ENCODE results near the gene OPA3. TPM values are rescaled to one million over a fixed set of nuclear protein-coding genes. Genes with fewer than 3 reads are reported as not detected.

OPA3 gene
- total RNA-seq, 1 experiment from 2014 or later = 11.1 TPM

DNA sequence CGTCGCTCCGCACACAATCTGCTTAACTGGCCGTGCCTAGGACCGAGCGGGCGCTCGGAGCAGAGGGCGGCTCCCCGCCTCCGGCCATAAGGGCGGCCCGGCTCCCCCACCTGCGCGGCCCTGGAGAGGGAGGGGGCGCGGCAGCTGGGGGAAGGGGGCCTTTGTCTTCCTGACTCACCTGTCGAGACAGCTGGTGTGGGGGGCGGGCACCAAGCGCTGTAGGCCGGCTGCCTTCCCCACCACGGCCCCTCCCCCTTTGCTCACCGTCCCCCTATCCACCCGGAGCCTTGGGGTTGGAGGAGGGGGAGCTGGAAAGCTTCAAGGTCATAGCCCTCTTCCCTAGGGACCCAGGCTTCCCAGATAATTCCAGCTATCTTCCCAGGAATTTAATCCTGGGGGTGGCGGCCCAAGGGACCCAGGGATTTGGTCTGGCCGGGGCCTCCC, 76.2 kb downstream of the OPA3 start:
- no TSS peak for BruUV-seq (replicated peaks)
- ChIA-PET RAD21 (ENCODE audit: low non-redundant PET in 1 of 2, low total read pairs in 2 of 2, uncharacterized antibody in 2 of 2, unreplicated experiment in 2 of 2) (no interaction called here), CTCF (no interaction called here), POLR2A (interaction anchor here (1.0 to 1.2 kb wide), 3 partner anchors 115 to 137 kb away, joined by 3 to 4 read pairs (median 3); no protein-coding TSS in a partner anchor)
- Histone ChIP-seq H3K27me3 (ENCODE audit: insufficient read depth, low read length) (no peaks in the 10 kb centered on the region), H3K9ac (ENCODE audit: low read length) (peak overlapping the region; percentile 98), H3K36me3 (ENCODE audit: control insufficient read depth in 1 of 2, insufficient read depth in 2 of 2, low read length in 2 of 2) (peaks cover 0 to 5% of the 10 kb centered on the region in 2 experiments; a peak in 1 of 4 replicates), H3K4me3 (replicated peaks in 1 of 2; ENCODE audit: low read depth in 1 of 2, low read length in 2 of 2) (peak overlapping the region; percentile 98 to 99), H4K20me1 (ENCODE audit: insufficient read depth) (no peaks in the 10 kb centered on the region), H3K4me2 (ENCODE audit: low read length) (peak overlapping the region; percentile 99), H3K9me3 (ENCODE audit: control insufficient read depth in 1 of 2, insufficient read depth in 1 of 2, low read depth in 1 of 2, low read length in 2 of 2) (no peaks in the 10 kb centered on the region), H3K9me2 (ENCODE audit: insufficient read depth) (no peaks in the 10 kb centered on the region), H3K27ac (ENCODE audit: low read depth, low read length) (peak overlapping the region; percentile 95), H3K4me1 (ENCODE audit: control insufficient read depth in 1 of 2, insufficient read depth in 2 of 2, low read length in 2 of 2) (peaks cover 39 to 69% of the 10 kb centered on the region in 2 experiments), H3K79me2 (ENCODE audit: insufficient read depth, low read length) (peaks cover 65% of the 10 kb centered on the region), H2AFZ (ENCODE audit: low read depth, low read length, poor library complexity, severe bottlenecking) (no peak overlapping the region)
- intact Hi-C loops (cut with micrococcal nuclease) = no loop called here
- no peak for DNase-seq (ENCODE audit: low read depth, low spot score)
- ATAC-seq = peak; percentile 15
- no peak for TF ChIP-seq ZNF274 (IDR thresholded peaks at IDR 0.05; ENCODE audit: low read depth, low read length)
- no peak for TF ChIP-seq SIN3A (IDR thresholded peaks at IDR 0.05; ENCODE audit: low read depth)
- 0 out of 2 replicates have a peak, but pooled peaks have one; percentile 28 for TF ChIP-seq SP1 (IDR thresholded peaks at IDR 0.05; ENCODE audit: low read depth)

DNA sequence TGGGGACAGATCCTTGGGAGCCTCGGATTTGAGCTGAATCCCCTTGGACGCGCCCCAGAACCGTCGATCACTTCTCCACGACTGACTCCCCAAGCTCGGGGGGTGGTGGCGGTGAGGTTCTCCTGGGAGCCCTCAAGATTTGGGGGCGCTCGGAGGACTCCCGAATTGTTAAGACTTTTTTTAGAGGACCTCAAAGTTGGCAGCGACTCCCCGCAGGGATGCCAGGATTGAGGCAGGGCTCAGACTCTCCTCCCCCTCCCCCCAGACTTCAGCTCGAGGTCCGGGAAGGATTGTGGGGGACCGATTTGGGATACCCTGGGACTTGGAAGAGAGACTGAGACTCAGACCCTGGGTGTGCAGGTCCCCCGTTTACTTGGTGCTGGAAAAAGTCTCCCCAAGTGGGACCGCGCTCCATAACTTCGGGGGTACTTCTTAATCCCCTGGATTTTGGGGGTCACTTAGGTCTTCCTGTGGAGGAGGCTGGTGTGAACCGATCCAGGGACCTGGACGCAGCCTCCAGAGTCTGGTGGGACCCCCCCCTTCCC, 76.7 kb downstream of the OPA3 start:
- H4K20me1 ChIP-seq (ENCODE audit: insufficient read depth) = no peaks in the 10 kb centered on the region
- H3K4me3 ChIP-seq (replicated peaks in 1 of 2; ENCODE audit: low read depth in 1 of 2, low read length in 2 of 2) = peak overlapping the region; percentile 98 to 99
- BruUV-seq (replicated peaks) = TSS peak; percentile 59
- H3K27me3 ChIP-seq (ENCODE audit: insufficient read depth, low read length) = no peaks in the 10 kb centered on the region
- H3K4me2 ChIP-seq (ENCODE audit: low read length) = peak overlapping the region; percentile 99
- peaks cover 0 to 5% of the 10 kb centered on the region in 2 experiments; a peak in 1 of 4 replicates for H3K36me3 ChIP-seq (ENCODE audit: control insufficient read depth in 1 of 2, insufficient read depth in 2 of 2, low read length in 2 of 2)
- CTCF ChIA-PET = no interaction called here
- DNase-seq (ENCODE audit: low read depth, low spot score) (no peak), ATAC-seq (no peak)
- intact Hi-C loops (cut with micrococcal nuclease) = no loop called here
- peak overlapping the region; percentile 95 for H3K27ac ChIP-seq (ENCODE audit: low read depth, low read length)
- peak overlapping the region; percentile 98 for H3K9ac ChIP-seq (ENCODE audit: low read length)
- H3K79me2 ChIP-seq (ENCODE audit: insufficient read depth, low read length) = peaks cover 60% of the 10 kb centered on the region
- RAD21 ChIA-PET (ENCODE audit: low non-redundant PET in 1 of 2, low total read pairs in 2 of 2, uncharacterized antibody in 2 of 2, unreplicated experiment in 2 of 2) = no interaction called here
- no peaks in the 10 kb centered on the region for H3K9me2 ChIP-seq (ENCODE audit: insufficient read depth)
- no peak overlapping the region for H2AFZ ChIP-seq (ENCODE audit: low read depth, low read length, poor library complexity, severe bottlenecking)
- POLR2A ChIA-PET = interaction anchor here (0.7 to 1.2 kb wide), 5 partner anchors 83 to 138 kb away, joined by 3 to 5 read pairs (median 3); no protein-coding TSS in a partner anchor
- H3K4me1 ChIP-seq (ENCODE audit: control insufficient read depth in 1 of 2, insufficient read depth in 2 of 2, low read length in 2 of 2) = peaks cover 34 to 66% of the 10 kb centered on the region in 2 experiments
- H3K9me3 ChIP-seq (ENCODE audit: control insufficient read depth in 1 of 2, insufficient read depth in 1 of 2, low read depth in 1 of 2, low read length in 2 of 2) = no peaks in the 10 kb centered on the region
- no peak for TF ChIP-seq RAD21 (IDR thresholded peaks at IDR 0.05; ENCODE audit: low read depth)
- TF ChIP-seq EZH2phosphoT487 (IDR thresholded peaks at IDR 0.05; ENCODE audit: borderline replicate concordance) = no peak
- TF ChIP-seq POLR2AphosphoS5 (IDR thresholded peaks at IDR 0.05; ENCODE audit: low read depth, low read length) = no peak
- no peak for TF ChIP-seq EZH2 (IDR thresholded peaks at IDR 0.05)
- TF ChIP-seq YY1 (IDR thresholded peaks at IDR 0.05; ENCODE audit: extremely low read depth, insufficient replicate concordance, low read depth, low read length) = no peak
- TF ChIP-seq CEBPB (IDR thresholded peaks at IDR 0.05; ENCODE audit: low read depth) = no peak
- TF ChIP-seq ZNF274 (IDR thresholded peaks at IDR 0.05; ENCODE audit: low read depth, low read length) = no peak
- TF ChIP-seq, protein P1, sequence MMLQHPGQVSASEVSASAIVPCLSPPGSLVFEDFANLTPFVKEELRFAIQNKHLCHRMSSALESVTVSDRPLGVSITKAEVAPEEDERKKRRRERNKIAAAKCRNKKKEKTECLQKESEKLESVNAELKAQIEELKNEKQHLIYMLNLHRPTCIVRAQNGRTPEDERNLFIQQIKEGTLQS (IDR thresholded peaks at IDR 0.05) = no peak
- TF ChIP-seq, protein P2, sequence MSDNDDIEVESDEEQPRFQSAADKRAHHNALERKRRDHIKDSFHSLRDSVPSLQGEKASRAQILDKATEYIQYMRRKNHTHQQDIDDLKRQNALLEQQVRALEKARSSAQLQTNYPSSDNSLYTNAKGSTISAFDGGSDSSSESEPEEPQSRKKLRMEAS (IDR thresholded peaks at IDR 0.05) = no peak
- TF ChIP-seq, protein P3, sequence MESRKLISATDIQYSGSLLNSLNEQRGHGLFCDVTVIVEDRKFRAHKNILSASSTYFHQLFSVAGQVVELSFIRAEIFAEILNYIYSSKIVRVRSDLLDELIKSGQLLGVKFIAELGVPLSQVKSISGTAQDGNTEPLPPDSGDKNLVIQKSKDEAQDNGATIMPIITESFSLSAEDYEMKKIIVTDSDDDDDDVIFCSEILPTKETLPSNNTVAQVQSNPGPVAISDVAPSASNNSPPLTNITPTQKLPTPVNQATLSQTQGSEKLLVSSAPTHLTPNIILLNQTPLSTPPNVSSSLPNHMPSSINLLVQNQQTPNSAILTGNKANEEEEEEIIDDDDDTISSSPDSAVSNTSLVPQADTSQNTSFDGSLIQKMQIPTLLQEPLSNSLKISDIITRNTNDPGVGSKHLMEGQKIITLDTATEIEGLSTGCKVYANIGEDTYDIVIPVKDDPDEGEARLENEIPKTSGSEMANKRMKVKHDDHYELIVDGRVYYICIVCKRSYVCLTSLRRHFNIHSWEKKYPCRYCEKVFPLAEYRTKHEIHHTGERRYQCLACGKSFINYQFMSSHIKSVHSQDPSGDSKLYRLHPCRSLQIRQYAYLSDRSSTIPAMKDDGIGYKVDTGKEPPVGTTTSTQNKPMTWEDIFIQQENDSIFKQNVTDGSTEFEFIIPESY (IDR thresholded peaks at IDR 0.05; ENCODE audit: extremely low read depth, insufficient replicate concordance, low read length) = no peak
- TF ChIP-seq EGR1 (IDR thresholded peaks at IDR 0.05; ENCODE audit: low read depth) = no peak
- no peak for TF ChIP-seq FOSL1 (IDR thresholded peaks at IDR 0.05; ENCODE audit: low read depth)
- TF ChIP-seq, protein P4, sequence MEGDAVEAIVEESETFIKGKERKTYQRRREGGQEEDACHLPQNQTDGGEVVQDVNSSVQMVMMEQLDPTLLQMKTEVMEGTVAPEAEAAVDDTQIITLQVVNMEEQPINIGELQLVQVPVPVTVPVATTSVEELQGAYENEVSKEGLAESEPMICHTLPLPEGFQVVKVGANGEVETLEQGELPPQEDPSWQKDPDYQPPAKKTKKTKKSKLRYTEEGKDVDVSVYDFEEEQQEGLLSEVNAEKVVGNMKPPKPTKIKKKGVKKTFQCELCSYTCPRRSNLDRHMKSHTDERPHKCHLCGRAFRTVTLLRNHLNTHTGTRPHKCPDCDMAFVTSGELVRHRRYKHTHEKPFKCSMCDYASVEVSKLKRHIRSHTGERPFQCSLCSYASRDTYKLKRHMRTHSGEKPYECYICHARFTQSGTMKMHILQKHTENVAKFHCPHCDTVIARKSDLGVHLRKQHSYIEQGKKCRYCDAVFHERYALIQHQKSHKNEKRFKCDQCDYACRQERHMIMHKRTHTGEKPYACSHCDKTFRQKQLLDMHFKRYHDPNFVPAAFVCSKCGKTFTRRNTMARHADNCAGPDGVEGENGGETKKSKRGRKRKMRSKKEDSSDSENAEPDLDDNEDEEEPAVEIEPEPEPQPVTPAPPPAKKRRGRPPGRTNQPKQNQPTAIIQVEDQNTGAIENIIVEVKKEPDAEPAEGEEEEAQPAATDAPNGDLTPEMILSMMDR (IDR thresholded peaks at IDR 0.05 in 2 of 3, conservative IDR thresholded peaks at IDR 0.05 in 1 of 3; ENCODE audit: borderline replicate concordance in 1 of 3, insufficient read depth in 1 of 3, low read depth in 2 of 3, low read length in 2 of 3) = no peak
- no peak for TF ChIP-seq SP1 (IDR thresholded peaks at IDR 0.05; ENCODE audit: low read depth)
- TF ChIP-seq SIN3A (IDR thresholded peaks at IDR 0.05; ENCODE audit: low read depth) = no peak
